Measurements from ENCODE around the gene VIPR2.

Gene VIPR2

GRCh38 chr7:159159731-159160130 lies 15.1 kb upstream of the VIPR2 start:
- no peak for TF ChIP-seq CTCF (IDR thresholded peaks at IDR 0.05)

GRCh38 chr7:159158888-159159405 lies 14.3 kb upstream of the VIPR2 start:
- no peak for TF ChIP-seq CTCF (IDR thresholded peaks at IDR 0.05)

GRCh38 chr7:159158125-159158887 lies 13.6 kb upstream of the VIPR2 start:
- no peak for TF ChIP-seq CTCF (IDR thresholded peaks at IDR 0.05)

- no peak for TF ChIP-seq CTCF (IDR thresholded peaks at IDR 0.05)
Observed at GRCh38 chr7:159157714-159158113, 13.0 kb upstream of the VIPR2 start.

- TF ChIP-seq CTCF (IDR thresholded peaks at IDR 0.05) = no peak
Observed at GRCh38 chr7:159156436-159157245, 12.0 kb upstream of the VIPR2 start.

GRCh38 chr7:159155410-159155809 lies 10.7 kb upstream of the VIPR2 start:
- TF ChIP-seq CTCF (IDR thresholded peaks at IDR 0.05) = no peak

- no peak for TF ChIP-seq CTCF (IDR thresholded peaks at IDR 0.05)
Observed at GRCh38 chr7:159154243-159154642, 9.6 kb upstream of the VIPR2 start.

Data from LNCAP (cell line).